ENCODE measurements around the gene CLIC6.

The CLIC6 gene

GRCh38 chr21:34651642-34652041 is 17.2 kb upstream of the CLIC6 start:
- no peak for TF ChIP-seq CREB1 (IDR thresholded peaks at IDR 0.05; ENCODE audit: low read depth)
- TF ChIP-seq USF1 (IDR thresholded peaks at IDR 0.05), result no peak
- TF ChIP-seq ZBTB7A (IDR thresholded peaks at IDR 0.05; ENCODE audit: low read depth), result no peak

- TF ChIP-seq YY1 (IDR thresholded peaks at IDR 0.05; ENCODE audit: low read depth) (no peak), EP300 (IDR thresholded peaks at IDR 0.05; ENCODE audit: borderline replicate concordance) (no peak), CREB1 (IDR thresholded peaks at IDR 0.05; ENCODE audit: low read depth) (no peak), USF1 (IDR thresholded peaks at IDR 0.05) (no peak), NFIC (IDR thresholded peaks at IDR 0.05) (no peak), TAF1 (IDR thresholded peaks at IDR 0.05; ENCODE audit: low read depth) (no peak), ZBTB7A (IDR thresholded peaks at IDR 0.05; ENCODE audit: low read depth) (no peak), TEAD4 (IDR thresholded peaks at IDR 0.05) (no peak), FOXM1 (IDR thresholded peaks at IDR 0.05; ENCODE audit: borderline replicate concordance, low read depth) (no peak), CEBPB (IDR thresholded peaks at IDR 0.05) (no peak), TCF12 (IDR thresholded peaks at IDR 0.05; ENCODE audit: low read depth) (no peak), RAD21 (IDR thresholded peaks at IDR 0.05; ENCODE audit: low read depth) (no peak), EGR1 (IDR thresholded peaks at IDR 0.05) (no peak), REST (IDR thresholded peaks at IDR 0.05; ENCODE audit: low read depth) (no peak), MAX (IDR thresholded peaks at IDR 0.05) (no peak)
These were observed 15.3 kb upstream of the CLIC6 start for GRCh38 chr21:34653522-34653921.

- TF ChIP-seq EP300 (IDR thresholded peaks at IDR 0.05; ENCODE audit: borderline replicate concordance), result no peak
These were observed 6.9 kb upstream of the CLIC6 start for GRCh38 chr21:34661848-34662247.

- TF ChIP-seq TEAD4 (IDR thresholded peaks at IDR 0.05) (no peak), NFIC (IDR thresholded peaks at IDR 0.05) (no peak), EP300 (IDR thresholded peaks at IDR 0.05; ENCODE audit: borderline replicate concordance) (no peak), CREB1 (IDR thresholded peaks at IDR 0.05; ENCODE audit: low read depth) (no peak), EGR1 (IDR thresholded peaks at IDR 0.05) (no peak), TCF12 (IDR thresholded peaks at IDR 0.05; ENCODE audit: low read depth) (no peak), ZBTB7A (IDR thresholded peaks at IDR 0.05; ENCODE audit: low read depth) (no peak), YY1 (IDR thresholded peaks at IDR 0.05; ENCODE audit: low read depth) (no peak), TAF1 (IDR thresholded peaks at IDR 0.05; ENCODE audit: low read depth) (no peak), CEBPB (IDR thresholded peaks at IDR 0.05) (no peak), USF1 (IDR thresholded peaks at IDR 0.05) (no peak)
These were observed 1.0 kb upstream of the CLIC6 start for GRCh38 chr21:34667761-34668160.

- TF ChIP-seq EP300 (IDR thresholded peaks at IDR 0.05; ENCODE audit: borderline replicate concordance) (no peak), REST (IDR thresholded peaks at IDR 0.05; ENCODE audit: low read depth) (no peak)
These were observed 520 bp downstream of the CLIC6 start for GRCh38 chr21:34669149-34669879.

GRCh38 chr21:34669880-34670219 is 1.1 kb downstream of the CLIC6 start:
- TF ChIP-seq ZBTB7A (IDR thresholded peaks at IDR 0.05; ENCODE audit: low read depth), result peak; percentile 20; the same call in 1 of the 2 replicates
